NCI-H748 (cell line): ENCODE data around the gene IRX4.

ENCODE experiments used
- DNase-seq: peaks from one replicate; lab custom pipeline; 2025; ENCODE audit not compliant: unreplicated experiment; lab: John Stamatoyannopoulos, UW

Gene IRX4

DNA sequence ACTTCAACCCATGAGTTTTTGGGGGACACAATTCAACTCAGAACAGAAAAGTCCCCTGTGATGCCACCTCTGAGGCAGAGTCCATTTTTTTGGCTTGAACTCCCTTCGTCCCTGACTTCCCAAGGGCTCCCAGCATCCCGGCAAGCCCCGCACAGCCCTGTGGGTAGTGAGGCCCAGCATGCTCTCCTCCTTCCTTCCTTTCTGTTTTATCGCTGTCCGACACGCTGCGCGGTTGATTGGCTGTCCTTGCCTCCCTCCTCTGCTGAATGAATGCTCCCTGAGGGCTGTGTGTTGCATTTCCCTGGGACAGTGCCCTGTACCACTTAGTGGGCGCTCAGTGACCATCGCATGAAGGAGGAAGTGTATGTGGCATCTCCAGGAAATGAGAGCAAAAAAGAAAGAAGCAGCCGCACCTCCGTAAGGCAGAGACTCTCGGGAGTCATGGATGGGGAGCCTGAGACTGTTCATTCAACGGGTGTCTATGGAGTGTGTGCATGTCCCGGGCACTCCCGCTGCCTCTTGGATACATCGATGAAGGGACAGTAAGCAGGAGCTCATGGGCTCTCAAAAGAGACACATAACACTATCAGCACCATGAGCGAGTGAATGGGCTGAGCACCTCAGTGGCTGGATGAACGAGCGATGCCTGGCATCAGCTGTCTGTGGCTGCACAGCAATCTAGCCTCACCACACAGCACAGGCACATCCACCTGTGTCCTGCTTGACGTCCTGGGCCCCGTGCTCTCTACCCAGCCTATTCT, 10.1 kb upstream of the IRX4 start:
- DNase-seq = no peak

DNA sequence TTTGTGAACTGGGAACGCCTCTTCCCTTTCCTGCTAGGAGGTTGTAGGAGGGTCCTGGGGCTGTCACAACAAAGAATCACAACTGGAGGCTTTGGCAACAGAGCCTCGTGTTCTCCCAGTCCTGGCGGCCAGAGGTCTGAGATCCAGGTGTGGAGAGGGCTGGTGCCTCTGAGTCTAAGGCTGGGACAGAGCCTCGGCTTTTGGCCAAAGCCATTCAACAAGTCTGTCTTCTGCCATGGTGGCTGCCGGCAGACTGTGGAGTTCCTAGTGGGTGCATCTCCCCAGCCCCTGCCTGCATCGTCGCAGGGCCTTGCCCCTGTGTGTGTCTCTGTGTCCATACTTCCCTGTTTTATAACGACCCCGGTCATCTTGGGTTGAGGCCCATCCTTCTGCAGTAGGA, 9.5 kb upstream of the IRX4 start:
- no peak for DNase-seq

DNA sequence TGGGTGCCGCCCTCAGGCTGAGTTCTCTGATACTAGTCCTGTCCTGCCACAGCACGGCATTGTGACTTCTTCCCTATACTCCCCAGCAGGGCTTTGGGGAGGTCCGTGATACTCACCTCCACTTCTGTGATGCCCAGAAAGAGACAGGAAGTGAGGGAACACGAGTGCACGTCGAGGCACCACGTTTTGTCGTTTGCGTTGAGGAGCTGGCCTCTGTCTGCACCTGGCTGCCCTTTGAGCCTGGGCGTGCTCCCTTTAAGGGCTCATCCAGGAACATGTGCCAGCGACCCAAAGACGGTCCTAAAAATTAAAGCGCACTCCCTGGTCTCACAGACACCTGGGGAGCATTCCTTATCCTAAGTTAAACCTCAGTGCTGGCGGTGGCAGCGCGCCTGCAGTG, 8.7 kb upstream of the IRX4 start:
- DNase-seq = no peak

DNA sequence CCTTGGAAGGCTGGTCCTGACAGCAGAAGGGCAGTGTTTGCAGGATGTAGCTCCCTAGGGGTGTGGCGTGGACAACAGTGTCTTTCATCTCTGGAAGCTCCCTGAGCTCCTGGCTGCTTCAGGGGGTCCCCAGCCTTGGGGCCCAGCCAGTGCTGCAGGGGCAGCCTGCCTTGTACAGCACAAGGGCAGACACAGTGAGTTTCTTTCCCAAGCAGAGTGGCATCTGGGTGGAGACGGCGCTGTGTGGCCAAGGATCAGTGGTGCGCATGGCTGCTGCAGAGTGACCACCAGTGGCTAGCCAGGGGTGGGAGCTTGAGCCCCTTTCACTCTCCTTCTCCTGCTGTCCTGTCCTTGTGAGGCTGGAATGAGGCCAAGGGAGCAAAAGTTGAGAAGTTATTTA, 7.6 kb upstream of the IRX4 start:
- DNase-seq = no peak

DNA sequence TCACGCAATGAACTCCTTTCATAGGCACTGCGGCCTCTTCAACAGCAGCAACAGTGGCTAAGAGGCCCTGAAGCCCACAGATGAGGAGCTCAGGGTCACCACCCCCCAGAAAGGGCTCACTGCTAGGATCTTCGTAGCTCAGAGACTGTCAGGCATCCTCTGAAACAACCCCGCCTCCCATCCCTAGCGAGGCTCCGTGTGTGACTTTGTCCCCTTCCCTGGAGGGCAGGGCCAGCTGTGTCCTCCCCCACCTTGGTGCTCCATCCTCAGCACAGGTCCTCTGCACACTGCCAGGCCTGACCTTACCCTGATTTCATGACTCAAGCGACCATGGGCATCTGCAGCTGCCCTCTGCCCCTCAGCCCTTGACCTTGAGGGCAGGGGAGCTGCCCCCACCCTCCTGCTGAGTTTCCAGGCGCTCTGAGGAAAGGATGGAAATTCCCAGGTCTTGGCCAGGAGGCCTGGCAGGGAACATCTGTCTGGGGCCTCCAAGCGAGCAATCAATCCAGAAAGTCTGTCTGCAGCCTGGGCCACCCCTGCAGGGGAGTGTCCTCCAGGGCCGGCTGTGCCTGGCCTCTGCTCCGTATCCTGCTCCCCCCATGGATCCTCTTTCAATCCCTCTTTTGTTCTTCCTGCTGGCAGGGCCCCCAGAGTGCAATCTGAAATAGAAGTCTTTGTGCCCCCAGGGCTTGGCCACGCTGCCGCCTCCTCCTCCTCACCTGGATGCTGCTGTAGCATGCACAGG, 6.8 kb upstream of the IRX4 start:
- DNase-seq = no peak

DNA sequence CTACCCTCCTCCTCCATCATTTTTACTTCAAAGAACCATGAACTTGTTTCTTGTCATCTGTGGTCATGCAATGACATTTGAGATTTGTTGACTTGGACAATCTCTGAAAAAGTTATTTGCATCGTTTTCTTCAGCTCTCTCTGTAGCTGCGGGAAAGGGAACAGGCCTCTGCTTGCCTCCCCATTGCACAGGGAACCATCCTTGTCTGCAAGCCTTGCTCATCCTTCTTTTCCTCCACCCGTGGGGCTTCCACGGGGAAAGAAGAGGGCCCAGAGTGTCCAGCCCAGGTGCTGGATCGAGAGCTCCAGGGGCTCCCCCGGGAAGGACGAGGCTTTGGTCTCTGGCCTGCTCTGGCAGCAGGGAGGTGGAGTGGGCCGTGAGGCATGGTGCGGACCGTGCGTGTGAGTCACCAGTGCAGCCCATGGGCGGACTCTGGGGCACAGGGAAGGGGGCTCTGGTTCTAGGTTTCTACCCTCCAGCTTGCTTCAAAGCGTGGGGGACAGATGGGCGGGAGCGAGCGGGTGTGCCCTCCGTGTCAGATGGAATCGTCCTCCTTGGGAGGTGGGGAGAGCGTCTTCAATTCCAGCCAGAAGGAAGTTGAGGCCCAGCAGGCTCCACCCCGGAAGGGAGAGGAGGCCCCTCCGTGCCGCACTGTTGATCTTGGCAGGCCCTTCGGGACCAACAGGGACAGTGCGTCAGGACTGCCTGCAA, 6.0 kb upstream of the IRX4 start:
- no peak for DNase-seq

DNA sequence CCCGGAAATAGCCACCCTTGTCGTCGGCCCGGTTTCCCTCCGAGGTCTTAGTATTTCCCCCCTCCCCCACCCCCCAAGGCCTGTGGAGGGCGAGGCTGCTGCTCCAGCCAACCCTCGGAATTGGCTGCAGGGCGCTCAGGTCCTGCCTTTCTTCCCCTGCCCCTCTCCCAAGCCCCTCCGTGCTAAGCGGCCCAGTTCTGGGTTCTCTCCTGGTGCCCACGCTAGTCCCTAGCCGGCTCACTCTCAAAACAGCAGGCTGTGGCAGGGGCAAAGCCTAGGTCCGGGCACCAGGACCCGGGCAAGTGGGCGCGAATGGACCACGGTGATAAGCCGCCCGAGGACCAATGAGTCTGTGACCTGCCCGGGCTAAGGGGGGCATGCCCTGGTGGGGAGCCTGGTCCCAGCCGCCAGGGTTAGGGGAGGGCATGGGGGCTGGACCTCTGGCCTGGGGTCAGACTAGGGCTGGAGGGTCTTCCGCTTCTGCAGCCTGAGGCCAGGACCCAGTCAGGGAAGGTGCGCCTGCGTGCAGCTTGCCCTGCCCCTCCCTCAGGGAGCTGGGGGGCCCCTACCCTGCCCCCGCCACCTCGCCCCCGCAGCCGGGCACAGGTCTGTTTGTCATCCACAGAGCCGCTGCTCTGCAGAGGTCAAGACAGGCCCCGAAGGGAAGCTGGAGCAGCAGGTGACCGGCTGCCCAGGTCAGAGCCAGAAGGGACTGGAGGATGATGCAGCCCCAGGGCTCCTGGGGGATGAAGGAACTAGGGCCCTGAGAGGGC, 5.0 kb upstream of the IRX4 start:
- DNase-seq = peak; percentile 49

DNA sequence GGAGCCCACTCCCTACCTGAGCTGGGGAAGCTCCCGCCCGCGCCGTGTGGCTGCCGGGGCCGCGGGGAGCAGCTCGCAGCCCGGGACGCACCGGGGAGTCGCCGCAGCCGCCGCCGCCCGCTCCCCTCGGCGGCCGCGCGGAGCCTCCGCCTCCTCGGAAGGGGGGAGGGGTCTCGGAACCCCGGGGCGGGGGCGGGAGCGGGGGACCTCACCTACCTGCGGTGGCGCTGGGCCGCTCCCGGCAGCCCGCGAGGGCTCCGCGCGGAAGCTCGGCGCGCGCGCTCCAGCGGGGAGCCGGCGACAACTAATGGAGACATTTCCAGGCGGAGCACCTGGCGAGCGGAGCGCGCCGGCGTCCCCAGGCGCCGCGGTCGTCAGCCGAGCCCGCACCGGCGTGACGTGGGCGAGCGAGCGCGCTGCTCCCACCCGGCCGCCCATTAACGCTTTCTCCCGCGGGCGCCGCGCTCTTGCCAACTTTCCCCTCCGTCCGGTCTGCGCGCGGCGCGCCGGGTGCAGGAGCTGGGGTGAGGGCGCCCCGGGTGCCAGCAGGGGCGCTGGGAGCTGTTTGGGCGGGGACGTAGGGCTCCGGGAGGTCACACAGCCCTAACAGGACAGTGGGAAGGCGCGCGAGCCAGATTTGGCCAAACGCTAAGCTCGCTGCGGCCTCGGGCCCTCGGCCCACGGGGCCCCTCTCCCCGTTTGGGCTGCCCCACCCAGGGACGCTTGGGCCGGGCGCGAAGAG, 4.3 kb upstream of the IRX4 start:
- DNase-seq = peak; percentile 80

DNA sequence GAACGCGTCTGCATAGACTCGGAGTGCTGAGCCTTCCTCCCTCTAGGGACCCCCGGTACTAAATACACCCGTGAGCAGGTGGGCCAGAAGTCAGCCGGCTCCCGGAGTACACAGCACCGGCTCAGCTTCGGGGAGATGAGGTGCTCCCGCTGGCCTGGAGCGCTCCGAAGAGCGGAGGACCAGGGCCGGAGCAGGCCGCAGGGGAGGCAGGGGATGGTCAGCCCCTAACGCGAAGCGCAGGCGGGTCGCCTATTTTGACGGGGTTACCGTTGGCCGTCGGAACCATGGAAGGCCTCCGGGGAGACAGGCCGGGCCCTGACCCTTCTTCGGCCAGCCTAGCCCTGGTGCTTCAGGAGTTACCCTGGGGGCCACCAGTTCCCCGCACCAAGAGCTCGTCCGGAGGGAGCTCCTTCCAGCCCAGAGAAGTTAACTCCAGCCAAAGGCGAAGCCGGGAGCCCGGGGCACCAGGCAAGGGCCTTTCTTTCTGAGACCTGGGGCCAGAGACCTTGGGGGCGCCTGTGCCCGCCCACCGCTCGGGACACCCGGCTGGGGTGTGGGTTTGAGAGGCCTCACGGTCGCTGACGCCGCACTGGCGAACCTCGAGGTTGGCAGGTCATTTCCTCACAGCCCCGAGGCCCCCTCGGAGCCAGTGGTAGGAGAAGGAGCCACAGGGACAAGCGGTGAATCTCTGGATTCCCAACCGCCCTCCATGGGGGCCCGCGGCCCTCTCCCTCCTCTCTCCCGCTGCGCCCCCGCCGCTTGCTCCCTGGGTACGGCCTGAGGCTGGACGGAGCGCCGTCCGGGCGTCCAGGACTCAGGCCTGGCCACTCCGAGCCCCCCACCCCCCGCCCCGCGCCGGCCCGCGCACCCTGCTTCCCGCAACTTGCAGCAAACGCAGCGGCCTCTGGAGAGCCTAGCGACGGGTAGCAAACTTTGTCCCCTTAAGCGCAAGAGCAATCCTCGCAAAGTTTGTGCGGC, 3.4 kb upstream of the IRX4 start:
- DNase-seq = no peak

DNA sequence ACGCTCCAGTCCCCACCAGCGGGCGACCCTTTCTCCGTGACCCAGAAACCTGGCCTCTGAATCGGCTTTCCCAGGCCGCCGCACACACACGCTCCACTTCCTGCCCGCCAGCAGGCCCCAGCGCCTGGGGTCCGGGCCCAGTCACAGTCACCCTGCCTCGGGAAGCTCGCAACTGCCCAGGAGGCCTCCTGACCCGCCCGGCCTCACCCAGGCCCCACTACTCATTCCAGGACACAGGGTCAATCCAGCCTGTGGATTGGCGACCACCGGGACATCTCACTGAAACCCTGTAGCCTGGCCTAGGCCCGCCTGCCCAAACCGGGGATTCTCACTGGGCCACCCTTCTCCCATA, 2.7 kb upstream of the IRX4 start:
- no peak for DNase-seq

DNA sequence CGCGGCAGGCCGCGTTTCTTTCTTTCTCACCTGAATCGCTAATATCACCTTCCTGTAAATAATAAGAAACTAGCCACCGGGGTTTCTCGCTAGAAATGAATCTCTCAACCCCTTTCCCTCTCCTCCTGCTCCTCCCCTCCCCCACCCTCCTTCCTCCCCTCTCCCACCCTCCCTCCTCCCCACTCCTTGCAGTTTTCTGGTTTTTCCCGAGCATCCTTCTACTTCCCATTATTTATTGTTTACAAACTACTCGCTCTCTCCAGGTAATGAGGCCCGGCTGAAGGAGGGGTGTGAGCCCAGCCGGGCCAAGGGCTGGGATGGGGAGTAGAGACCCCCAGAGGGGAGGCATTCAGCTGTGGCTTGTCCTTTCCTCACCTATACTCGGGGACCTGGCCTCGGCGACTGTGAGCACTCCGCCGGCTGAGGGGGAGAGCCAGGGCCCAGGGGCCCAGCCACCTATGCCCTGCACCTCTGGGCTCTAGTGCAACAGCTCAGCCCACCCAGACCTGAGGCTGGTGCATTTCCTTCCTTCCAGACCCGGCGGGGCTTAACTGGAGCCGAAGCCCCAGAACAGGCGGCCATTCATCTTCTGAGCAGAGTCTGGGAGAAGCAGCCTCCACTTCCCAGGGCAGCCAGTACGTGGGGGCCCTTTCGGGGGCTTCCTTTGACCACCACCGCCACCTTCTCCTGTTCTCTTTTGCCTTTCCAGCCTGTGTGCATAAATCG, 2.1 kb upstream of the IRX4 start:
- no peak for DNase-seq

DNA sequence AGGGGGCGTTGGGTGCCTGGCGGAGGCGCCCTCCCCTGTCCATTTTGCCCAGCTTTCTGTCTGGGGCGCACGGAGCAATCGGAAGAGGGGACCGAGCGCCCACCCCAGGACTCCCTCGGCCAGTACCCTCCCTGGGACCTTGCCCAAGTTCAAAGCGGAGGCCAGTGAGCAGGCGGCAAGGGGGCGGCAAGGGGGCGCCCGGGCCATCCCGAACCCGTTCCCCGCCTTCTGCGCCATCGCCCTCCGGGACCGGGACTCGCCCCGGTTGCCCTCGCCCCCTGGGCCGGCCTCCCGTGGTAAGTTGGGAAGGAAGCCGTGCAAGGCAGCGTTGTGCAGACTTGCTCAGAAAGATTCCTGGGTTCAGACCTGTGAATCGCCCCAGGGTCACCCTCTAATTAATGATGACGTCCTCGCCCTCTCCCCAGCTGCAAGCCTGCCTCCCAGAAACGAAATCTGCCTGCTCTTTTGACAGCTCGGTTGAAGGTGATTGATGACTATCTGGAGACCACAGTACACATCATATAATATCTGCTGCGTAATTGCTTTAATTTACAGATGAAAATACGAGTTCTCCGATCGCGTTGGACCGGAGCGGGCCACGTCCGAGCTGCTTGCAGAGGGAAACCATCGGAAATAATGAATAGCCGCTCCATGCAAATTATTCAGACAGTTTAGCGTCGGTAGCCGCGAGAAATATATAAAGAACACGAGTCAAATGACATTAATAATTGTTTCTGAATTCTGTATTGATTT, 1.4 kb upstream of the IRX4 start:
- peak; percentile 34 for DNase-seq

DNA sequence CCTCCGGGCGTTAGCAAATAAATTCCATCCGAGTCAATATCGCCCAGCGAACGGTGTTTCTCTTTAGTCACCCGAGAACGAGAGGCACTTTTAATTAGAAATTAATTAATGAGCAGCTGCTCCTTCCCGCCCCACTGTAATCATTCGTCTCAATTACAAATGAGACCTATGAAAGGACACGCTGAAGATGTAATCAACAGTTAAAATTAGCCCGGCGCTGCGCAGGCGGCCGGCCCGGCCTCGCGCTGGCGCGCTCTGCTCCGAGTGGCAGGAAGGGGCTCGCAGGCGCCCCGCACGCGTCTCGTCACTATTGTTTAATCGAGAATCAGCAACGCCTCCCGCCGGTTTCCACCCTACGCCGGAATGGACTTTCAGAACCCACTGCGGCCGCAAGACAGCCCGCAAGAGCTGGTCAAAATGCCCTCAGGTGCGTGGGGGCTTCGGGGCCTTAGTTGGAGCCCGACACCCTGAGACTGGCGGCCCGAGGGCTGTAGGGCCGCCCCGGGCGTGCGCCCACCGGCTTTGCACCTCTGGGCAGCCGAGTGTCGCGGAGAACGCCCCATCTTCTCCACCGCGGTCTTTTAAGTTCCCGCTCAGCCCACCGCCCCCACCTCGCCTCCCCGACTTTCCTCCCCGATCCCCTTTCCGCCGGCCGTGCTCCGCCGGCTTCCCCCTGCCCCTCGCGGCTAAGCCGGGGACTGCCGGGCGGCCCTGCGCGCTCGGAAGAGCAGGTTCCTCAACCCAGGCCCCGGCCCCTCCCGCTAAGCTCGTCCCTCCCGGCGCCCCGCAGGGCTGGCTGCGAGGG, 597 bp upstream of the IRX4 start:
- peak; percentile 72 for DNase-seq

DNA sequence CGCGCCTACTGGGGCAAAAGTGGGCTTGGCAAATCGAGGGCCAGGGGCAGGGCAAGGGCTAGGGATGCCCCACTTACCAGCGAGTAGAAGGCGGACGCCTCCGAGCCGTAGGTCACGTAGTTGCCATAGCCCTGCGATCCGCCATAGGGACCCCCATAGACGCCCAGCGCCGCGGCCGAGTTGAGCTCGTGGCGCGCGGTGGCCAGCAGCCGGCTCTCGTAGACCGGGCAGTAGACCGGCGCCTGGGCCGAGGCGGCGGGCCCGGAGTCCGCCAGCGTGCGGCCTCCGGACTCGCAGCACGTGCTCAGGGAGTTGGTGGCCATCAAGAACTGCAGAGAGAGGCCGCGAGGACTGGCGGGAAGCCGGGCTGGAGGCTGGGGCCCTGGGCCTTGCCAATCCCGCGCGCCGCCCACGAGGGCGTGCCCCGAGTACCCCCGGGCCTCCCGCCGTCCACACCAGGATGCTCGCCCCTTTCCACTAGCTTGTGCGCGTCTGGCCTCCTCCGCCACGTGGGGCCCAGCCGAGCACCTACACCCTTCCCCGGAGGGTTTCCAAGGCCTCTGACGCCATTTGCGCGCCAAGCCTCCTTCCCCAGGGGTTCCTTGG, 891 bp downstream of the IRX4 start:
- peak; percentile 60 for DNase-seq

DNA sequence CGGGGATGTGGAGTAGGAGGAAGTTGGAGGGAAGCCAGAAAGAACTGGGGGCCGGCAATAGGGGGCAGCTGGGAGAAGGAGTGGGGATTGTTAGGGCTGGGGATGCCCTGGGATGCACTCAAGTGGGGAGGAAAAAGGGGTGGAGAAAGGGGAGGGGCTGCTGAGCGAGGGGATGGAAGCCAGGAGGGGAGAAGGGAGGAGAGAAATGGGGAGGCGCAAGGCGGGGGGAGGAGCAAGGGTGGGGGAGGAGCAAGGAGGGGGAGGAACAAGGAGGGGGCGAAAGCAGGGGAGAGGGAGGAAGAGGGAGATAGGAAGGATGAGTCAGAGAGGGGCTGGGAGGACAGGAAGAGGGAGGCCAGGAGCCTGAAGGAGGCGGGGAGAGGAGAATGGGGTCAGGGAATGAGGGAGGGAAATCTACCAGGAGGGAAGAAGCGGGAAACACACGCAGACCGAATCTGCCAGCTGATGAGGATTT, 1.6 kb downstream of the IRX4 start:
- DNase-seq = peak; percentile 63

DNA sequence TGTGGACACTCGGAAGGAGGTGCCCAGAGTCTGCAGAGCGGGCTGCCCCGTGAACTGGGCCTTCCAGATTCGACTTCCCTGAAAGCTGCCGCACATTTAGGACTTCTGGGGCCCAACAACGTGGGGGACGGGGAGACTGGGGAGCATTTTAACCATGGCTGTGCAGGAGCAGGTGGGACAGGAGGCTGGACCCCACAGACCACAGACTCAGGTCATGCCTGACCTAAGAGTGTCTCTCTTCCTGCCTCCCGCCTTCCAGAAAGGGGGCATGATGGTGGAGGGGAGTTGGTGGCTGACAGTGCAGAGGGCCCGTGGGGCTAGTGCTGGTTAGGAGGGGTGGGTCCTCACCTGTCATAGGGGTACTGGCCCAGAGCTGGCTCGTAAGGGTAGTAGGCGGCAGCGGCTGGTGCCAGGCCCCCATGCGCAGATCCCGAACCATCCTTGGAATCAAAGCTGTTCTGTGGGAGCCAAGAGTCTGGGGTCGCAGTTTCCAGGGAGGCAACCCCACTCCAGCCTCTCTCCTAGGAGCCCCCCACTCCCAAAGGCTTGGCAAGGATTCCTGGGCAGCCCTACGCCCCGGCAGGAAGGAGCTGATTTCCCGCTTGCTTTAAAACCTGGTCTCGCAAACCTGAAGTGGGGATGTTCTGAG, 2.2 kb downstream of the IRX4 start:
- no peak for DNase-seq
